Glutamatergic neuron (in vitro differentiated cells): ENCODE data around the gene SUSD6. TPM values are rescaled to one million over a fixed set of nuclear protein-coding genes. Genes with fewer than 3 reads are reported as not detected.

Experiments used
- DNase-seq: peaks from one replicate; pipeline ENCODE4 v3.0.0; 2022
- H3K27ac Mint-ChIP-seq: one replicate; pipeline ENCODE4 v1.8.0; 2020; ENCODE audit warnings: mild to moderate bottlenecking, mixed read lengths, inconsistent platforms; ENCODE audit not compliant: unreplicated experiment
- H3K27me3 Mint-ChIP-seq: one replicate; pipeline ENCODE4 v1.8.0; 2020; ENCODE audit warnings: mild to moderate bottlenecking, moderate library complexity, mixed read lengths, inconsistent platforms; ENCODE audit not compliant: unreplicated experiment
- H3K36me3 Mint-ChIP-seq: one replicate; pipeline ENCODE4 v1.8.0; 2020; ENCODE audit warnings: mild to moderate bottlenecking, mixed read lengths, inconsistent platforms; ENCODE audit not compliant: unreplicated experiment
- H3K4me1 Mint-ChIP-seq: one replicate; pipeline ENCODE4 v1.8.0; 2020; ENCODE audit warnings: mild to moderate bottlenecking, low read depth, mixed read lengths, inconsistent platforms; ENCODE audit not compliant: unreplicated experiment
- H3K4me3 Mint-ChIP-seq: one replicate; pipeline ENCODE4 v1.8.0; 2020; ENCODE audit warnings: mild to moderate bottlenecking, mixed read lengths, inconsistent platforms; ENCODE audit not compliant: unreplicated experiment
- H3K9me3 Mint-ChIP-seq: one replicate; pipeline ENCODE4 v1.8.0; 2020; ENCODE audit warnings: mild to moderate bottlenecking, moderate library complexity, mixed read lengths, inconsistent platforms; ENCODE audit not compliant: unreplicated experiment
- CTCF ChIP-seq: fragments of 200-600 bp; sonication (generic); IDR thresholded peaks from one replicate; pipeline ENCODE4 v1.5.0; 2021; ENCODE audit not compliant: partially characterized antibody, unreplicated experiment
- total RNA-seq: library from RNA; stranded (reverse); fragmentation: NEBNext Ultra II Directional; extraction: Animal tissue kit (Norgen Biotek cat#: 25700); gene quantifications from one replicate; pipeline ENCODE4 v1.2.1, GENCODE V29; 2021; ENCODE audit not compliant: unreplicated experiment

Gene SUSD6
- total RNA-seq, 1 donor from 2014 or later, result 106 TPM

DNA sequence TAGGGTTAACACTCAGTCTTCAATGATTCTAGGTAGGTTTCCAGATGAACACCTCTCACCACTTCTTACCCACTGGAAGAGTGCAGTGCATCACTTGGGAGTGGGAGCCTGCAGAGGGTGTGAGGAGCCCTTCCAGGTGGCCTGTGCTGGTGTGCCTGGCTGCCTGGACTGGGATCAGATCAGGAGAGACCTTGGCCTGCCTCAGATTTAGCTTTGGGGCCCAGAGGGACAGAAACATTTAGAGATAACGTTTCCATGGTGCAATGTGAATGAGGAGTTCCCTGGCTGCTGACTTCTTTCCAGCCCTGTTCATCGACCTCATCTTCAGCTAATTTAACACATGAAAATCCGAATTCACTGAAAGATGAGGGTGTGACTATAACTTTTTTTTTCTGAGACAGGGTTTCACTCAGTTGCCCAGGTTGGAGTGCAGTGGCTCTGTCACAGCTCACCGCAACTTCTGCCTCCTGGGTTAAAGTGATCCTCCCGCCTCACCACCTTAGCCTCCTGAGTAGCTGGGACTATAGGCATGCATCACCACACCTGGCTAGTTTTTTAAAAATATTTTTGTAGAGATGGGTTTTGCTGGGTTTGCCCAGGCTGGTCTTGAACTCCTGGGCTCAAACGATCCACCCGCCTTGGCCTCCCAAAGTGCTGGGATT is 53.6 kb downstream of the SUSD6 start:
- H3K36me3 Mint-ChIP-seq, result peaks cover 4% of the 10 kb centered on the region
- H3K4me3 Mint-ChIP-seq, result no peak overlapping the region
- no peak for DNase-seq
- no peak for TF ChIP-seq CTCF
- peaks cover 41% of the 10 kb centered on the region for H3K4me1 Mint-ChIP-seq
- H3K27me3 Mint-ChIP-seq, result peaks cover 15% of the 10 kb centered on the region
- H3K27ac Mint-ChIP-seq, result no peak overlapping the region
- H3K9me3 Mint-ChIP-seq, result peaks cover 14% of the 10 kb centered on the region

GRCh38 chr14:69665631-69666030 is 54.2 kb downstream of the SUSD6 start:
- Mint-ChIP-seq H3K9me3 (peaks cover 16% of the 10 kb centered on the region), H3K27ac (peak overlapping the region; percentile 59), H3K27me3 (peaks cover 15% of the 10 kb centered on the region), H3K36me3 (peaks cover 5% of the 10 kb centered on the region), H3K4me3 (no peak overlapping the region), H3K4me1 (peaks cover 48% of the 10 kb centered on the region)
- DNase-seq, result no peak
- no peak for TF ChIP-seq CTCF

DNA sequence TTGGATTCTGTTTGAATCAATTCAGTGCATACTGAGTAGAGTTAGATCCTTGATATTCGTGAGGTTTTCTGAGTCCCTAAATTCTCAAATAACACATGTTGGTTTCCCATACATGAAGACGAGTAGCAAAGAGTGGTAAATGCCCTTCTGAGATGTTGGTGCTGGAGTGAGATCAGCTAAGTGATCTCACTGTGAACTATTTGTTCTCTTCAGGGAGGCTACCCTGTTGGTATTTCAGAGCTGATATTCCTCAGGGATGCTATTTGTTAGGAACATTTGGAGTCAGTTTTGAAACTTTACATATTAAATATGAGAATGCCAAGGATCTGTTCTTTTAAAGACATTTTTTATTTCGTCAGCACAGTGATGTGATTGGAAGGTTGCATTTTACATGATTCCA is 54.7 kb downstream of the SUSD6 start:
- Mint-ChIP-seq H3K27ac (peak overlapping the region; percentile 59), H3K27me3 (peaks cover 14% of the 10 kb centered on the region), H3K36me3 (peaks cover 5% of the 10 kb centered on the region), H3K4me1 (peaks cover 50% of the 10 kb centered on the region), H3K4me3 (no peak overlapping the region), H3K9me3 (peaks cover 17% of the 10 kb centered on the region)
- no peak for TF ChIP-seq CTCF
- DNase-seq, result no peak

DNA sequence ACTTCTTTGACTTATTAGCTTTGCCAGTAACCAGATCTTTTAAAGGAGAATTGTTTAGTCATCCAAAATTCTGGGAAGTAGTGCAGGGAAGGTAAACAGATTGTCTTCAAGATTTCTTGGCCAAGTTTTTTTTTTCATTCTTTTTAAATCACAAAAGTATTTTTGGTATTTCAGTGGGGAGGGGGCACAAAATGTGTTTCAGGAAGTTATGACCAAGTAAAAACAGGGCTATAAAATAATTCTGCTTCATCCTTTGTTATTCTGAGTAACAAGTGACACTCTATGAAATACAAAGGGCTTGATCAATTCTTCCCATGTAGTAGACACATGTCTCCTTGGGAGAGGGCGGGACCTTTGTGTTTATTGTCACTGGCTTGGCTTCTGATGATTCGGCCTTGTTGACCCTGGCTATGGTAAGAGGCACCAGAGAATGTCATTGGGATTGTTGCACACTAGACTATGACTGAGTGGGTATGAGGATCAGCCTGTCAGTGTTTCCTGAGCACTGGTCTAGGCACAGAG is 55.4 kb downstream of the SUSD6 start:
- Mint-ChIP-seq H3K4me3 (no peak overlapping the region), H3K36me3 (peaks cover 5% of the 10 kb centered on the region), H3K4me1 (peaks cover 56% of the 10 kb centered on the region), H3K27ac (peak overlapping the region; percentile 84), H3K9me3 (peaks cover 19% of the 10 kb centered on the region), H3K27me3 (peaks cover 14% of the 10 kb centered on the region)
- DNase-seq, result no peak
- no peak for TF ChIP-seq CTCF

- Mint-ChIP-seq H3K27me3 (peaks cover 14% of the 10 kb centered on the region), H3K4me1 (peaks cover 63% of the 10 kb centered on the region), H3K27ac (no peak overlapping the region), H3K36me3 (peaks cover 5% of the 10 kb centered on the region), H3K9me3 (peaks cover 23% of the 10 kb centered on the region), H3K4me3 (no peak overlapping the region)
- no peak for TF ChIP-seq CTCF
- DNase-seq, result no peak
These were observed 56.5 kb downstream of the SUSD6 start for GRCh38 chr14:69667938-69668335.
